HepG2 (cell line): ENCODE data around the gene CTSW. TPM values are rescaled to one million over a fixed set of nuclear protein-coding genes. Genes with fewer than 3 reads are reported as not detected.

ENCODE experiments used
- GATAD1 ChIP-seq: IDR thresholded peaks from 2 replicates; pipeline ENCODE4 v1.6.1; 2016; ENCODE audit warnings: missing genetic modification reagents, missing compliant biosample characterization
- HIVEP1 ChIP-seq: sonication (generic); formaldehyde crosslinking; IDR thresholded peaks from 2 replicates; pipeline ENCODE4 v1.4.0; 2020; ENCODE audit warnings: mild to moderate bottlenecking, missing genetic modification reagents
- HMGA1 ChIP-seq: sonication (generic); formaldehyde crosslinking; conservative IDR thresholded peaks from 2 replicates; pipeline ENCODE4 v1.4.0; 2020; ENCODE audit warnings: missing genetic modification reagents
- RBM22 ChIP-seq: fragments of 200-400 bp; formaldehyde crosslinking; optimal IDR thresholded peaks from 2 replicates; pipeline ENCODE3; 2017; ENCODE audit warnings: mild to moderate bottlenecking, low read length, moderate library complexity
- RXRA ChIP-seq: sonication (generic); formaldehyde crosslinking; IDR thresholded peaks from 2 replicates; pipeline ENCODE4 v1.5.1; 2020; ENCODE audit warnings: missing genetic modification reagents
- SNAI1 ChIP-seq: sonication (generic); formaldehyde crosslinking; IDR thresholded peaks from 2 replicates; pipeline ENCODE4 v1.5.0; 2020; ENCODE audit warnings: mild to moderate bottlenecking, missing genetic modification reagents, borderline replicate concordance
- ZNF44 ChIP-seq: sonication (generic); formaldehyde crosslinking; IDR thresholded peaks from 2 replicates; pipeline ENCODE4 v1.5.1; 2020; ENCODE audit warnings: mild to moderate bottlenecking, missing genetic modification reagents
- ZNF772 ChIP-seq: sonication (generic); formaldehyde crosslinking; IDR thresholded peaks from 2 replicates; pipeline ENCODE4 v1.5.0; 2020; ENCODE audit warnings: mild to moderate bottlenecking, missing genetic modification reagents
- ZNF781 ChIP-seq: sonication (generic); formaldehyde crosslinking; IDR thresholded peaks from 2 replicates; pipeline ENCODE4 v1.5.1; 2020; ENCODE audit warnings: borderline replicate concordance, mild to moderate bottlenecking, missing genetic modification reagents; ENCODE audit errors: not compliant biosample characterization
- polyA plus RNA-seq, 8 experiments: library from polyadenylated mRNA; depleted of rRNA in 3 of 8; stranded (reverse) in 7 of 8; unstranded in 1 of 8; fragments of >200 nt; fragmentation: Illumina TruSeq in 4 of 8; extraction: Trizol in 4 of 8; gene quantifications; 2 replicates each; pipeline versions ENCODE4 v1.2.1 to v1.2.3, GENCODE V29; 2011 to 2016; ENCODE audit warnings: low read depth in 4 of 8, missing spikeins in 1 of 8, mixed read lengths in 1 of 8; ENCODE audit not compliant: insufficient read depth in 1 of 8
- total RNA-seq, 5 experiments: library from RNA; depleted of rRNA; stranded (reverse); fragments of >200 nt; fragmentation: Illumina TruSeq; extraction: Trizol; gene quantifications; 2 replicates each; pipeline ENCODE4 v1.2.3, GENCODE V29; 2016; ENCODE audit warnings: low read depth in 1 of 5
- TF ChIP-seq, protein P1 (sequence below): fragments of 450-650 bp; IDR thresholded peaks from 2 replicates; pipeline ENCODE4 v1.6.1; 2017
- TF ChIP-seq, protein P2 (sequence below), 2 experiments: sonication (generic) in 1 of 2; formaldehyde crosslinking in 1 of 2; IDR thresholded peaks; 2 replicates each; pipeline versions ENCODE4 v1.4.0 to v1.6.1; 2018 to 2020; ENCODE audit warnings: missing genetic modification reagents in 2 of 2, borderline replicate concordance in 1 of 2, low read depth in 1 of 2, mild to moderate bottlenecking in 1 of 2, missing biosample characterization in 1 of 2
- TF ChIP-seq, protein P3 (sequence below): sonication (generic); formaldehyde crosslinking; IDR thresholded peaks from 2 replicates; pipeline ENCODE4 v1.5.1; 2020; ENCODE audit warnings: mild to moderate bottlenecking, moderate library complexity, missing genetic modification reagents
- TF ChIP-seq, protein P4 (sequence below): sonication (generic); formaldehyde crosslinking; IDR thresholded peaks from 2 replicates; pipeline ENCODE4 v1.9.0; 2021; ENCODE audit warnings: missing genetic modification reagents, borderline replicate concordance
- TF ChIP-seq, protein P5 (sequence below): sonication (generic); formaldehyde crosslinking; IDR thresholded peaks from 2 replicates; pipeline ENCODE4 v1.5.0; 2020; ENCODE audit warnings: mild to moderate bottlenecking, low read depth, missing genetic modification reagents, borderline replicate concordance

Gene CTSW
- total and polyA plus RNA-seq, 2 of the 13 experiments (the other 11 are each of a cell fraction or from before 2014, with no cell fraction given), result 0.09 TPM; not detected in 1

DNA sequence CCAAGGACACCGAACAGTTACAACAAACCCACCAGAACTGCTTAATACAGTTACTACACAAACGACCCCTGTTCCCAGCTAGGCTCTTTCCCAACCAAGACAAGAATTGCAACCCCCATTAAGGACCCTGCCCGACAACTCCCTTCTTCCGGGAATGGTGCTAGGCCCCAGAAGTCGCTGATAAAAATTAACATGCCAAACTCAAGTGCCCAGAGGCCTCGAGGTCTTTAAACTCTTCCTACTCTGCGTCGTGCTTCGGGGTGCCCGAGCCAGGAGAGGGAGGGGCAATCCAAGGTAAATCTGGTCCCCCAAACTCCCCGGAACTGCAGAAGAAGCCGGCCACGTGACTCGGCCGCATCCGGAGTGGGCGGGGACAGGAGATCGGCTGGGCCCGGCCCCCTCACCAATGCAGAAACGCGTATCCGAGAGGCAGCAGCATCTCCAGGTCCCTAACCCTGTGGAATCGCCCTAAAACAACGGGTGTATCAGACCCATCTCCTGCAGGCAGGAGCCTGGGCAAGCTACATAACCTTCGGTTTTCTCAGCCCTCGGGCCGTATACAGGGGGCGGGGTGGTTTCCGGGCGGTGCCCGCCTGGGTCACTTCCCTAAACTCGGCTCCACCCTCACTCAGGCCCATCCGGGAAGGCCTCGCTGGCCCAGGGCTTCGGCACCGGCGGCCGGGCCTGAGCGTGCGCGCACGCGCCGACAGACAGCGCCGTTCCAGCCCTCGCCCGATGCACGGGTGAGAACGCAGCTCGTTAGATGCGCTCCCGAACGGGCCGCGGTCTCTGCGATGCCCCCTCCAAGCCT lies 22.7 kb upstream of the CTSW start (continued):
- TF ChIP-seq, protein P1, sequence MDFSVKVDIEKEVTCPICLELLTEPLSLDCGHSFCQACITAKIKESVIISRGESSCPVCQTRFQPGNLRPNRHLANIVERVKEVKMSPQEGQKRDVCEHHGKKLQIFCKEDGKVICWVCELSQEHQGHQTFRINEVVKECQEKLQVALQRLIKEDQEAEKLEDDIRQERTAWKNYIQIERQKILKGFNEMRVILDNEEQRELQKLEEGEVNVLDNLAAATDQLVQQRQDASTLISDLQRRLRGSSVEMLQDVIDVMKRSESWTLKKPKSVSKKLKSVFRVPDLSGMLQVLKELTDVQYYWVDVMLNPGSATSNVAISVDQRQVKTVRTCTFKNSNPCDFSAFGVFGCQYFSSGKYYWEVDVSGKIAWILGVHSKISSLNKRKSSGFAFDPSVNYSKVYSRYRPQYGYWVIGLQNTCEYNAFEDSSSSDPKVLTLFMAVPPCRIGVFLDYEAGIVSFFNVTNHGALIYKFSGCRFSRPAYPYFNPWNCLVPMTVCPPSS, result no peak
- TF ChIP-seq ZNF781 (CRISPR knock-in tag), result no peak
- TF ChIP-seq, protein P2, sequence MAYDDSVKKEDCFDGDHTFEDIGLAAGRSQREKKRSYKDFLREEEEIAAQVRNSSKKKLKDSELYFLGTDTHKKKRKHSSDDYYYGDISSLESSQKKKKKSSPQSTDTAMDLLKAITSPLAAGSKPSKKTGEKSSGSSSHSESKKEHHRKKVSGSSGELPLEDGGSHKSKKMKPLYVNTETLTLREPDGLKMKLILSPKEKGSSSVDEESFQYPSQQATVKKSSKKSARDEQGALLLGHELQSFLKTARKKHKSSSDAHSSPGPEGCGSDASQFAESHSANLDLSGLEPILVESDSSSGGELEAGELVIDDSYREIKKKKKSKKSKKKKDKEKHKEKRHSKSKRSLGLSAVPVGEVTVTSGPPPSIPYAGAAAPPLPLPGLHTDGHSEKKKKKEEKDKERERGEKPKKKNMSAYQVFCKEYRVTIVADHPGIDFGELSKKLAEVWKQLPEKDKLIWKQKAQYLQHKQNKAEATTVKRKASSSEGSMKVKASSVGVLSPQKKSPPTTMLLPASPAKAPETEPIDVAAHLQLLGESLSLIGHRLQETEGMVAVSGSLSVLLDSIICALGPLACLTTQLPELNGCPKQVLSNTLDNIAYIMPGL (CRISPR knock-in tag; IDR thresholded peaks at IDR 0.05; ENCODE audit: borderline replicate concordance in 1 of 2, low read depth in 1 of 2), result 0 out of 4 replicates have a peak, but pooled peaks of 1 of the 2 experiments have one; percentile 22
- peak; percentile 17; the same call in 1 of the 2 replicates for TF ChIP-seq HIVEP1 (CRISPR knock-in tag)
- 0 out of 2 replicates have a peak, but pooled peaks have one; percentile 53 for TF ChIP-seq ZNF44 (CRISPR knock-in tag)
- TF ChIP-seq, protein P3, sequence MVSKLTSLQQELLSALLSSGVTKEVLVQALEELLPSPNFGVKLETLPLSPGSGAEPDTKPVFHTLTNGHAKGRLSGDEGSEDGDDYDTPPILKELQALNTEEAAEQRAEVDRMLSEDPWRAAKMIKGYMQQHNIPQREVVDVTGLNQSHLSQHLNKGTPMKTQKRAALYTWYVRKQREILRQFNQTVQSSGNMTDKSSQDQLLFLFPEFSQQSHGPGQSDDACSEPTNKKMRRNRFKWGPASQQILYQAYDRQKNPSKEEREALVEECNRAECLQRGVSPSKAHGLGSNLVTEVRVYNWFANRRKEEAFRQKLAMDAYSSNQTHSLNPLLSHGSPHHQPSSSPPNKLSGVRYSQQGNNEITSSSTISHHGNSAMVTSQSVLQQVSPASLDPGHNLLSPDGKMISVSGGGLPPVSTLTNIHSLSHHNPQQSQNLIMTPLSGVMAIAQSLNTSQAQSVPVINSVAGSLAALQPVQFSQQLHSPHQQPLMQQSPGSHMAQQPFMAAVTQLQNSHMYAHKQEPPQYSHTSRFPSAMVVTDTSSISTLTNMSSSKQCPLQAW, result peak; percentile 32; the same call in 1 of the 2 replicates
- no peak for TF ChIP-seq HMGA1 (CRISPR knock-in tag)
- TF ChIP-seq, protein P4, sequence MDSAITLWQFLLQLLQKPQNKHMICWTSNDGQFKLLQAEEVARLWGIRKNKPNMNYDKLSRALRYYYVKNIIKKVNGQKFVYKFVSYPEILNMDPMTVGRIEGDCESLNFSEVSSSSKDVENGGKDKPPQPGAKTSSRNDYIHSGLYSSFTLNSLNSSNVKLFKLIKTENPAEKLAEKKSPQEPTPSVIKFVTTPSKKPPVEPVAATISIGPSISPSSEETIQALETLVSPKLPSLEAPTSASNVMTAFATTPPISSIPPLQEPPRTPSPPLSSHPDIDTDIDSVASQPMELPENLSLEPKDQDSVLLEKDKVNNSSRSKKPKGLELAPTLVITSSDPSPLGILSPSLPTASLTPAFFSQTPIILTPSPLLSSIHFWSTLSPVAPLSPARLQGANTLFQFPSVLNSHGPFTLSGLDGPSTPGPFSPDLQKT (CRISPR knock-in tag), result no peak
- no peak for TF ChIP-seq ZNF772
- no peak for TF ChIP-seq SNAI1 (CRISPR knock-in tag)
- TF ChIP-seq RBM22, result peak; percentile 66
- TF ChIP-seq GATAD1 (CRISPR knock-in tag), result peak; percentile 68
- TF ChIP-seq, protein P5, sequence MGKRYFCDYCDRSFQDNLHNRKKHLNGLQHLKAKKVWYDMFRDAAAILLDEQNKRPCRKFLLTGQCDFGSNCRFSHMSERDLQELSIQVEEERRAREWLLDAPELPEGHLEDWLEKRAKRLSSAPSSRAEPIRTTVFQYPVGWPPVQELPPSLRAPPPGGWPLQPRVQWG (CRISPR knock-in tag), result peak; percentile 26; the same call in 1 of the 2 replicates
- no peak; the same call in 1 of the 2 replicates for TF ChIP-seq RXRA (CRISPR knock-in tag)
